HG03378 (cell line): ENCODE data around the gene IGSF3.

Source experiments
- ATAC-seq: cut with Tn5 transposase; IDR thresholded peaks from one replicate; pipeline ENCODE4 v1.9.1; 2021; ENCODE audit warnings: mild to moderate bottlenecking, moderate library complexity; ENCODE audit not compliant: unreplicated experiment

Gene IGSF3

DNA sequence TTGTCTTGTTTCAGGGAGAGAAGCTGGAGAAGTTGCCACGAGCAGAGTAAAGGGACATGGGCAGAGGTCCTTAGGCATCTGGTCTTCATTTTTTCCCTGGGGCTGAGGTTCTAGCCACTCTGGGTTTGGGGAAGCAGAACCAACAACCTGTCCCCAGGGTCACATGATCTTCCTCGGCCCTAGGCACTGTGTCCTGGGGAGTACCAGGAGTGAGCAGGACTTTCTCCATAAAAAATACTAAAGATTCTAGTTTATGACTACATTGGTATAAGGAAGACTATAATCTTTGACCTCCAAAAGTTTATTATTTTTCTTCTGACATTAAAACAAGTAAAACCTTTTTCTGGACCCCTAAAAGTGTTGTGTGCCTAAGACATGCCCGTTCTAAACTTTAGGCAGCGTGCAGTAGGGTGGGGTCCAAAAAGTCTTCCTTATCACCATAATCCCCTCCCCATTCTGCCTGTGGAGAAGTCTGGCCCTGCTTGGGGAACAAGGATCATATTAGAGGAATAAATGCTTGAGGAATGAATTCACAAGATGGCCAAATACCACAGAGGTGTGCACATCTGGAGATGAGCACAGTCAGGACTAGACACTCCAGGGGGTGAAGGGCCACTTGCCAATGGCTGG is 19.3 kb upstream of the IGSF3 start:
- no peak for ATAC-seq

DNA sequence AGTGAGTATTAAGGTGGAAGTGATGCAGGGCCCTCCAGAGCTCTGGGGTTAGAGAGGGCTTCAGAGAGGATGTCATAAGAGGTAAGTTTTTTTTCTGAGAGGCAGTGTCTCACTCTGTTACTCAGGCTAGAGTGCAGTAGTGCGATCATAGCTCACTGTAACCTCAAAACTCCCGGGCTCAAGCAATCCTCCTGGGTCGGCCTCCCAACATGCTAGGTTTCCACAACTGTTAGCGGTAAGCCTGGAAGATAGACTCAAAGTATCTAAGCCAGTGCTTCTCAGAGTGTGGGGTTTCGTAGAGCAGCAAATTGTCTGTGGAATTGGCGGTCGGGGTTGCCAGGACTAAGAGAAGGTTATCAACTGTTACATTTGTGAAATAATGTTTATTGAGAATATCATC is 18.6 kb upstream of the IGSF3 start:
- no peak for ATAC-seq

DNA sequence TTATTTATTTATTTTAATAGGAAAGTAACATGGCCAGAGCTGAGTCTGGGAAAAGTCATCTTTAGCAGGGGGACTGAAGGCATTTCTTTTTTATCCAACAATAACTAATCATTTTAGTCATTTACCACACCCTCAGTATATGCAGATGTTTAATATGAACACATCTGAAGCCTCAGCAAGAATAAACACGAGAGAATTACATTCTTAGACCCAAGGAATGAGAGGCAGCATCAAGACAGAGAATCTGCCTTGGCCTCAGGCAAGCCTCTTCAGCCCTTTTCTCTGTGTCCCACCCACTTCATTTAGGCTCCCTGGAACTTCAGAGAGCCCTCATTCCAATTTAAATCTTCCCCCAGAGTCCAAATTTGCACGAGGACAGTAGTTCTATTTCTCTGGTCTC is 17.0 kb upstream of the IGSF3 start:
- ATAC-seq: no peak

DNA sequence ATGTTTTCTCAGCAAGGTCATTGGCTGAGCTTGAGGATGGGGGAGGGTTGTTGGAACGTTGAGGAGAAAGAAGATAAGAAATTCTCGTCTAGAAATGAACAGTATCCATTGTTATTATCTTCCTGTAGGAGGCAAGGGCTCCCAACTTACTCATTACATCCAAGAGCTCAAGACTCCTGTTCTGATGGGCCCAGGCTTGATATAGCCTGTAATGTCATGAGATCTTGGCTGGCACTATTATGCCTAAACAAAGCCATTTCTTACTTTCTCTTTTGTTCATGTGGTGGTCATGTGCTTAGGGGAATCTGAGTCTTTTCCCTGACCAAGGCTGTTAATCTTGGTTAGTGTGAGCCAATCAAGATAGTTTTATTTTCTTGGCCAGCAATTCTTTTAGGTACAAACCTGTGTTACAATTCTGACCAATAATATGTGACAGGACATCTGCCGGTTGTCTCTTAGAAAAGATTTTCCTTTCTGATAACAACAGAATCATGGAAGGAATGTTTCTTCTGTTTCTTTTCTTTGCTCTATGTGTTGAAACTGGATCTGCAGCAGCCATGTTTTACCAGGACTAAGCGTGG is 15.2 kb upstream of the IGSF3 start:
- no peak for ATAC-seq

DNA sequence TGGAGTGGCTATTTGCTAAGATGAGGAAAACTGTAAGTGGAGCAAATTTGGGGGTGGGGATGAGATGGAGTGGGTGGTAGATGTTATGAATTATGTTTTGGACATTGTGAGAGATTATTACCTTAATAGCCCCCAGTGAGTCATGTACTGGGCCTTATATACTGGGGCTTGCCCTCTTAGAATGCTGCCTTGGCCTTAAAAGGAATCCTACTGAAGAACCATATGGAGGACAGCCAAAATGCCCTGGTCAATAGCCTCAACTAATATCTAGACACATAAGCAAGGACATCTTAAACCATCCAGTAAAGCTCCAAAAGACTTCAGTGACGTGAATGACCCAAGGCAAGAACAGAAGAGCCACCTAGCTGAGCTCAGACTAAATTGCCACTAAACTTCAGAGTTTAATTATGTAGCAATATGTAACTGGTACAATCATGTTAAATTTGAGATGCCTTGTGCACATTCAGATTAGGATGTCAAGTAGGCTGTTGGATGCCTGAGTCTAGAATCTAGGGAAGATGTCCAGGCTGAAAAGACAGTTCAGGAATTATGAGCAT is 13.9 kb upstream of the IGSF3 start:
- no peak for ATAC-seq

DNA sequence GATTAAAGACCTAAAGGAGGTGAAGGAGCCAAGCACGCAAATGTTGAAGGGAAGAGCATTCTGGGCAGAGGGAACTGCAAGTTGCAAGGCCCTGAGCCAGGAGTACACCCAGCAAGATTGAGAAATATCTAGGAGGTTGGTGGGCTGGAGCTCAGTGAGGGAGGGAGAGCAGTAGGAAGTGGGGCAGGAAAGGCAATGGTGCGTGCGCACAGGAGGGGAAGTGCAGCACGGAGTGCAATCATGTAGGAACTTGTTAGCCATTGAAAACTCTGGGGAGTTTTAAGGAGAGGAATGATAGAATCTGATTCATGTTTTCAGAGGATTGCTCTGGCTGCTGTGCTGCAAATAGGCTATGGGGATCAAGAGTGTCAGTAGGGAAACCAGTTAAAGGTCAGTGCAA is 13.2 kb upstream of the IGSF3 start:
- ATAC-seq: no peak

DNA sequence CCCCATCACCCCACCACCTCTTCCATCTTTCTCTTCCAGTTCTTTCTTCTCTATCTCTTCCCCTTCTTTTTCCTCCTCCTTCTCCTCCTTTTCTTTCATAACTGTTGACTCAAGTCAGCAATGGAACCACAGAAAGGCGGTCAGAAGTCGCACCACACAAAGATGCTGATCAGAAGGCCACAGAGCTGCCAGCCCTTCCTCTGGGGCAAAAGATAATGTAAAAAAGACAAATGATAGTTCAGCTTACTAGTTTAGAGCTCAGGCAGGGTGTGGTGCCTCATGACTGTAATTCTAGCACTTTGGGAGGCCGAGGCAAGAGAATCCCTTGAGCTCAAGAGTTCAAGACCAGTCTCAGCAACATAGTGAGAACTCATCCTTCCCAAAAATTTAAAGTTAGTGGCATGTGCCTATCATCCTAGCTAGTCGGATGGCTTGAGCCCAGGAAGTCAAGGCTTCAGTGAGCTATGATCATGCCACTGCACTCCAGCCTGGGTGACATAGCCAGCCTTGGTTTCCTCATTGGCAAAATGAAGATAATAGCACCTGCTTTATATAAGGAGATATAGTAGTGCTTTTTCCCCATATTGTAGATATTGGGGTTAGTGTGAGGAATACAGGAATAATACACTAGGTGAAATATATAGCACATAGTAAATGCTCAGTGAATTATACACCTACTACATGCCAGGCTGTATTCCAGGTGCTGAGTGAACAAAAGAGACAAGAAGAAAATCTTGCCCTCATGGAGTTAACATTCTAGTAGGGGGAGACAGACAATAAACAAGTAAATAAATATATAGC is 12.5 kb upstream of the IGSF3 start:
- no peak for ATAC-seq

DNA sequence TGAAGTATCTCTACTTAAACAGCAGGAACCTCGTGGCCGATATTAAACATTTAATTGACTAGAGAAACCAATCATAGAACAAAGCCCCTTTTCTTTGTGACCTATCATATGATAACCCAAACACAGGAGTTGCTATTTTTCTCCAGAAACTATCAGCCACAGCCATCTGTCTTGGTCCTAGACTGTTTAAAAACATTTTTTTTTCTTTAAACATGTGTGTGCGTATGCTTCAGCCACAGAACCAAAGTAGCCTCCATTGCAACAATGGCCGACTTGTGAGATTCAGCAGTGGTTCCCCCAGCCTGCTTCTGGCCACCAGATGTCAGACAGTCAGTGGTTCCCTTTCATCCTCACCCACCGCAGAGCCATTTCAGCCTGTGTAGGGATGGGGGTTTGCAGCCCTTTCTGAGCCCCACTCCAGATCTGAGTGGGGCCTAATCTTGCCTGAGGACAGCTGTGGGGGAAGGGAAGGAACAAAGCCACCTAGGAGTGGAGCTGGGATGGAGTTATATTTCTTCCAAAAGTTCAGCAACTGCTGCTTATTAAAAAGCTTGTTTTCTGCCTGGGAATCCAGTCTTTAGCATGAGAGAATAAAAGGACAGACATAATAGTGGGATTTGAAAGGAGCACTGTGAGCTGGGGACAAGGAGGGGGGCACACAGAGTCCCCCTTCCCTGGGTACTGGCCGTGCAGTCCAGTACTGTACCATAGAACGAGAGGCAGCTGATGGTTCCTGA is 11.7 kb upstream of the IGSF3 start:
- ATAC-seq: no peak

DNA sequence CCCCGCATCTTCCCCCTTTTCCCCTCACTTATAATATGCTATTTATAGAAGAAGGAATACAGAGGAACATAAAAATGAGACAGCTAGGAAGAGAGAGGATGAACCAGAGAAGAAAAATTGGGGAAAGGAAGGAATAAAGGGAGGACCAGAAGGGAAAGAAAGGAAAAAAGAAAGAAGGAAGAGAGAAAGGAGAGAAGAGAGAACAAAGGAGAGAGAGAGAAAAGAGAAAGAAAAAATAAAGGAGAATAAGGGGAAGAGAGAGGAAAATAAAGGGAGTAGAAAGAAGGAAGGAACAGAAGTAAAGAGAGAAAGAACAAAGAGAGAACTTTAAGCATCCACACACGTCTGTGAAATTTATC is 11.2 kb upstream of the IGSF3 start:
- no peak for ATAC-seq

DNA sequence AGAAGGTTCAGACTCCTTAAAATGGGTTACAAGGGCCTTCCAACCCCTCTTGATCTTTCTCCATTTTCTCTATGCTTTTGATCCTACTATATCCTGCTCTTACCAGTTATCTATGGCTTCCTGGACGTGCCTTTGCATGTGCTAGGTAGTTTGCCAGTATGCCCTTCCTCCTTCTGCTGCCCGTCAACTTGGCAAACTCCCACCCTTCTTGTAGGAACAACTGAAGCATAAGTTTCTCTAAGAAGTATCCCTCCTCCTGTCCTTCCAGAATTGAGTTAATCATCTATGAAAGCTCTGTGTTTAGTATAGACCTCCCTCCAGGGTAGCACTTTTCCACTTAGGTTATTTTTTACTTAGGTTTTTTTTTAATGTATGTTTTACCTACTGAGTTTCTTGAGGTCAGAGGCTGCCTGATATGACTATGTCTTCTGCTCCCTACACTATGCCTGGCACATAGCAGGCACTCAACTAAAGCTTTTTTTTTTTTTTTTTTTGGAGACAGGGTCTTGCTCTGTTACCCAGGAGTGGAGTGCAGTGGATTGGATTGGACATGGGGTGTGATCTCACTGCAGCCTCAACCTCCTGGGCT is 10.0 kb upstream of the IGSF3 start:
- ATAC-seq: no peak

DNA sequence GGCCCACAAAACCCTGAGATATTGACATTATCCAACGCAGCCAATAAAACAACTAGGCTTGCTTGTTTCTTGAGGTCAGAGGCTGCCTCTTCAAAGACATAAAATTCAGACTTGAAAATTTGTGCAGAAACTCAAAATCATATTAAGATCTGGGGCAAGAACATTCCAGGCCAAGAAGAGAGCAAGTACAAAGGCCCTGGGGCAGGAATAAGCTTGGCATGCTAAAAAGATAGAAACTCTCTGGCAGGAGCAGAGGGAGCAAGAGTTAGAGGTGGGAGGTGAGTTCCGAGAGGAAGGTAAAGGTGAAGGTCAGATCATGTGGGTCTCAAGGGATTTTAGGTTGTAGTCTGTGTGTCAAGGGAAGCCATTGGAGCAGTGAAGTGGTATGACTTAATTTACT is 8.8 kb upstream of the IGSF3 start:
- ATAC-seq: no peak

DNA sequence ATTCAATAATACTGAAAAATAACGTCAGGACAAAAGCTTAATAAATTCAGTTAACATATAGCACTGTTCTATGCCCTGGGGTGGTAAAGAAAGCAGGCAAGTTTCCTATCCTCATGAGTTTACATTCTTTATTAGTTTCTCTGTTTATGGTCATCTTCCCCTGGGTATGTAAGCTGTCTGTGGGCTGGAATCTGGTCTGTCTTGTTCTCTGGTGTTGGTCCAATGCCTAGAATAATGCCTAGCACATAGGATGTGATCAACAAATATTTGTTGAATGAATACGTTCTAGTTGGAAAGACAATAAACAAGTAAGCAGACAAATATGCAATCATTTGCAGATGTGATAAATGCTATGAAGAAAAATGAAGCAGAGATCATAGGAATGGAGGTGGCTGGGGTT is 7.2 kb upstream of the IGSF3 start:
- no peak for ATAC-seq

DNA sequence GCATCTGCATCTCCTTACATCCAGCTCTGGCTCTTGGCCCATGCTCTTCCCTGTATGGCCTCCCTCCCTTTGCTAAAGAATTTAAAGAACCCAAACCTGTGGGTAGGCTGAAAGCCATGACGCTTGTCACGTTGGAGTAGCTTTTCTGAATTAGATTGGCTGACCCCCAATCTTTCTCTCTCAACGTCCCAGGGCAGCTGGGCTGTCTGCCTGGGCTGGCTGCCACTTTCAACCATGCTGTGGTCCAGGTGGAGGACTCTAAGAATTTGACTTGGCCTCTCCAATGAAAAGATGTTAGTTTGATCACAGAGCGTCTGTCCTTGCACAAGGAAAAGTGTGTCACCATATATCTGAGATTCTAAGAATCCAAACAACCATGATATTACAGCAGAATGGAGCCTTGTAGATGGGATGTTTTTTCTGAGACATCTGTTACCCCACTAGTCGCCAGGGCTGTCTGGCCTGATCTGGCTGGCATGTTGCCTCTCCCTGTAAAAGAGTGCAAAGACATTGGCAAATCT is 6.5 kb upstream of the IGSF3 start:
- ATAC-seq: no peak

DNA sequence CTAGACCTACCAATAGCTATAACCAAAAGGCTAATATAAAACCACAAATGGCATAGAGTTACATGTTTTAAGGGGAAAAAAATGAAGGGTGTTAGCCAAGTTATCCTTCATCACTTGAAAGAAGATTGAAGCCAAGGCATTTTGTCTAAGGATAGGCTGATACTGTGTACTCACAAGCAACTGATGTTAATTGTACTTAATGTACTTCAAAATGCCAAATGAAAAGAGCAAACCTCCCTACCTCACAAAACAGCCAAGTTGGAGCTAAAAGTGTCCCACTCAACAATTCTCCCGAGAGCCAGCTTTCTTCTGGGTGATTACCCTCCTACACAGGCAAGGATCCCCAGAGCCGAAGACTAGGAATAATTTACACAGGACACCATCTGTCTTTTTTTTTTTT is 4.4 kb upstream of the IGSF3 start:
- ATAC-seq: no peak

DNA sequence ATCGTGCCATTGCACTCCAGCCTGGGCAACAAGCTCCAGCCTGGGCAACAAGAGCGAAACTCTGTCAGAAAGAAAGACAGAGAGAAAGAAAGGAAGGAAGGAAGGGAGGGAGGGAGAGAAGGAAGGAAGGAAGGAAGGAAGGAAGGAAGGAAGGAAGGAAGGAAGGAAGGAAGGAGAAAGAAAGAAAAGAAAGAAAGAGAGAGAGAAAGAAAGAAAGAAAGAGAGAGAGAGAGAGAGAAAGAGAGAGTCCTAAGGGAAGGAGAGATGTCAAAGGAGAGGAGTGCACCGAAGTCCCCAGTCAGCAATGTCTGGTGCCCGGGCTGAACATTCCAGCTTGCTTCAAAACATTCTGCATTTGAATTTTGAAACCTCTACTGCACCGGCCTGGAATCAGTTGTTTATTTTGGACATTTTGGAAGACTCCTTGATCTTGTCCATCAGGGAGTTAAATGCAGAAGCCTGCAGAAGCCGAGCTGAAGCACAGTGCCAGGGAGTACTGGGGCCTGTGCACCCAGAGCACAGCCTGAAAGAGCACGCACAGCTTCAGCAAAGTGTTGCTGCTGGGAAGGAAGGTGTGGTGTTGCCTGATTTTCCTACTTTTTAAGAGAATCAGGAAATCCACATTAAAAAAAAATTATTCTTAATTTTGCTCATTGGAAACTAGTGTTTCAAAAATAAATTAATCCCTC is 3.7 kb upstream of the IGSF3 start:
- ATAC-seq: no peak

DNA sequence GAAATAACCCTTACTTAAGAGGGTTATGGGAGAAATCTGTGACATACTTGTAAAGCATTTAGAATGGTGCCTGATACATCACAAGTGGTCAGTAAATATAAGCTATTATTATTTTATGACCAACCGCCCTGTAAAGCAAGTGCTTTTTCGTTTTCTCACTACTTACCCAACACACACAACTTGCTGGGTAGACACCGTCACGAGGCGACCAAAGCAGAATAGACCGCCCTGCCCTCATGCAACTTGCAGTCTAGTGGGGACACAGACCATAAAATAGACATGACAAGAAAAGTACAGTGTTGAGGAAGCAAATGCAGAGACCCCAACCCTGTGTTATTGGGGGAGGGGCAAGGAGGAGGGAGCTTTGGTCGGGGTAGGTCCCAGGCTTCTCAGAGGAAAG is 744 bp upstream of the IGSF3 start:
- no peak for ATAC-seq

DNA sequence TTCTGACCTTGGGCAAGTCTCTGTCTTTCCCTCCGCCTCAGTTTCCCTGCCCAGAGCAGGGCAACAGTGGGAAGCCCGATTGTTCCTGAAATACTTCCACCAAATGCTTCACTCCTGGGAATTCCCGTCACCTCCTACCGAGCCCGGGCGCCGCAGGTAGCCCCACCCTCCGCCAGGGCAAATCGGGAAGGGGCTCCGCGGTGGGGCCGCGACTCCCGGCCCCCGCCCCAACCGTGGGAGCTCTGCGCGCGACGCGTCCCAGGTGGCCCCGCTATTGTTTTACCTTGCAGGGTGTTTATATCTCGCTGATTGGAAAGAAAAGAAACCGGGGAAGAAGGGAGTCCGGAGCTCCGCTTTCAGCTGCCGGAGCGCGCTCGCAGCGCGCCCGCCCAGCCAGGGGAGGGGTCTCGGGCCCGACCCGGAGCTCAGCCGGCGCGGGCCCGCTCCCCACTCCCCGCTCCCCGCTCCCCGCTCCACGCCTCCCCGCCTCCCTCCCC is 407 bp downstream of the IGSF3 start:
- no peak for ATAC-seq

DNA sequence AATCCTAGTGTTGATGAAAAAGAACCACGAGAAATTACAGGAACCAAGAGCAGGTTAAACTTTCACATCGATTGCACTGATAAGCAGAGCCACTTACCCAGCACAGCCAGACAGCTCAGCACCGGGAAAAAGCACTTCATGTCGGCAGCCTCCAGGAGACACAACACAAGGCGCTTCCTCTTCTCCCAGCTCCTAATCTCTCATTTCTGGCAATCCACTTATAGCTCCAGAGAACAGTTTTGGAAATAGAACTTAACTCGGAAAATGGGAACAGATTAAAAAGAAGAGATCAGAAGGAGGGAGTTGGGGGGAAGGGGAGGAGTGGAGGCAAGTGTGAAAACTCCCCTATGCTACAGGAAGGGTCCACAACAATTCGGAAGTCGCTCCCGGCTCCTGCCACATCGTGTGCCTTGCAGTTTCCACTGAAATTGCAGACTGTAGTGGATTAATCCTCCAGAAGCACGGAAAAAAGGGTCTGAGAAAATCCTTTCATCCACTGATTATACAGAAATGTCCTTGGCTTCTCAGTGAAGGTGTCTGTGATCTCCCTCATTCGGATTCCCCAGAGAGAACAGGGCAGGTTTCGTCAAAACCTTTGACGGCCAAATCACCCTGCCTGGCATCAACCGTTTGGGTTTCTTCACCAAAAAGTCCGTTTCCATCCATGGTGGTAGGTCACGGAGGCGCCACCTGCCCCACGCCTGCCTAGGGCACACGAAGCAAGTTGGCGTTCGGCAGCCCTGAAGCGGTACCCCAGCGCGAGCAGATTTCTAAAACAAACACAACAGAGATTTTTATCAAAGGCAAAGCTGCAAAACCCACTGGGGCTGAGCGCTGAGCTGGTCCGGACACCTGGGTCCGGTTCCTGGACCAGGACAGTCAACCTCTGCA is 1.1 kb downstream of the IGSF3 start:
- ATAC-seq: no peak

DNA sequence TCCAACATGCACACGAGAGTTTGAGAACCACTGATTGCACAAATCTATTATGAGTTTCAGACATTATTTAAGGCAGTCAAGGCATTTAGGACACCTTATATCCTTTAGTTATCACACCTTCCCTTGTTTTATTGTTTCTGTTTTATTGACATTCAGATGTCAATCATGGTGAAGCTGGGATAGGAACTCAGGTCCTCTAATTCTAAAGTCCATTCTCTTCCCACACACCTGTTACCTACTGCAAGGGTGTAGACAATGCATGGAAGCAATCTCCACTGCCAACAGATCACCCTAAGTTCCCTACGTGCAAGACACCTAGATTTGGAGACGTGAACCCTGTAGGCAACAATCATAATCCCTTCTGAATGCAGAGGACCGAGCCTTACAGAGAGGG is 2.6 kb downstream of the IGSF3 start:
- ATAC-seq: no peak
